ENCODE data around the gene GNAI2. TPM values are rescaled to one million over a fixed set of nuclear protein-coding genes. Genes with fewer than 3 reads are reported as not detected.

The GNAI2 gene
- total and polyA plus RNA-seq, 2 experiments from 2014 or later = 179 to 255 TPM

DNA sequence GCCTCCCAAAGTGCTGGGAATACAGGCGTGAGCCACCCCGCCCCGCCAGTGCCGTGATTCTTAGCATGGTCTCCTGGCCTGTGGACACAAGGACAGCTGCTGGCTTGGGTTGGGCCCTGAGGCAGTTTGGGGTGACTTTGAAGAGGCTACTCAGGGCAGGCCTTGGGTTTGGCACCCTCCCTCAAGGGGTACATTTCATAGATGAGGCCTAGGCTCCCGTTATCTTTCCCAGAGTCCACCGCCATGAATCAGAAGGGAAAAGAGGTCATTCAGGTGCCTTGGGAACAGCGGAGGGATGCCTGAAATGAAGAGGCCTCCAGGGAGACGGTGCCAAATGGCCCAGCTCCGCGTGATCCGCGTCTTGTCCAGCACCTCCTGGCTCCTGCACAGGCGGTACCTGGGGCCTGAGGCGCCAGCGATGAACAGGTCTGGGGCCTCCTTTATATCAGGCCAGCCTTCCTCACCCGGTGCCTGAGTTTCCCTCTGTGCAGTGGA is 9.3 kb downstream of the GNAI2 start:
- TF ChIP-seq CTCF (IDR thresholded peaks at IDR 0.05; ENCODE audit: low read depth, low read length) = no peak
- H3K4me3 ChIP-seq = no peak overlapping the region
- no peak for DNase-seq (ENCODE audit: low read depth in 1 of 2, low spot score in 1 of 2)
- H3K4me1 ChIP-seq (ENCODE audit: low read depth) = peaks cover 27% of the 10 kb centered on the region
- no peaks in the 10 kb centered on the region for H3K36me3 ChIP-seq
- no peaks in the 10 kb centered on the region for H3K27me3 ChIP-seq
- no peaks in the 10 kb centered on the region for H3K9me3 ChIP-seq (ENCODE audit: low read depth)
- H3K27ac ChIP-seq = peak overlapping the region; percentile 62

GRCh38 chr3:50245831-50246516 is 10.0 kb downstream of the GNAI2 start:
- Histone ChIP-seq H3K27ac (peak overlapping the region; percentile 62), H3K4me3 (peak overlapping the region; percentile 24), H3K36me3 (no peaks in the 10 kb centered on the region), H3K9me3 (ENCODE audit: low read depth) (no peaks in the 10 kb centered on the region), H3K4me1 (ENCODE audit: low read depth) (peaks cover 24% of the 10 kb centered on the region), H3K27me3 (no peaks in the 10 kb centered on the region)
- TF ChIP-seq CTCF (IDR thresholded peaks at IDR 0.05; ENCODE audit: low read depth, low read length) = peak; percentile 98
- peak; percentile 92 to 94 for DNase-seq (ENCODE audit: low read depth in 1 of 2, low spot score in 1 of 2)

DNA sequence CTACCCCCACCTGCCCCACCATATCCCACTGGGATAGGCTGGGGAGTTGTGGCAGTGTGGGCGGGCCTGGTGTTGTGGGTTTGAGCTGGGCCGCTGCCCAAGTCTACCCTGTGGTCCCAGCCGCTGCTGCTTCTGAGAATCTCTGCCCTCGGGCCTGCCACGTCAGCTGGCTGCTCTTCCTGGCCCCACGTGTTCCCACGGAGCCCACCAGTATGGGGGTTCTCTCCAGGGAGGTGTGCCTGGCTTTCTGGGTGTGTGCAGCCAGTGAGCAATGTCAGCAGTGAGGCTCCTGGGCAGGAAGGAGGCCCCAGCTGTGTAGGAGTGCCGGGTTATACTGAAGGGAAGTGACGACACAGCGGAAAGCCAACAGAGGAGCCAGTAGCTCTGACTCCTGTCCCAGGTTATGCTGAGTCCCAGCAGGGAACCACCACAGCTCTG is 10.5 kb downstream of the GNAI2 start:
- DNase-seq (ENCODE audit: low read depth in 1 of 2, low spot score in 1 of 2) = peak in 1 of 2 donors; percentile 92
- H3K4me1 ChIP-seq (ENCODE audit: low read depth) = peaks cover 18% of the 10 kb centered on the region
- TF ChIP-seq CTCF (IDR thresholded peaks at IDR 0.05; ENCODE audit: low read depth, low read length) = no peak
- H3K9me3 ChIP-seq (ENCODE audit: low read depth) = no peaks in the 10 kb centered on the region
- H3K27me3 ChIP-seq = no peaks in the 10 kb centered on the region
- H3K27ac ChIP-seq = peak overlapping the region; percentile 62
- H3K36me3 ChIP-seq = no peaks in the 10 kb centered on the region
- no peak overlapping the region for H3K4me3 ChIP-seq

- no peaks in the 10 kb centered on the region for H3K9me3 ChIP-seq (ENCODE audit: low read depth)
- H3K27me3 ChIP-seq = no peaks in the 10 kb centered on the region
- no peak overlapping the region for H3K27ac ChIP-seq
- H3K36me3 ChIP-seq = peaks cover 7% of the 10 kb centered on the region
- peaks cover 13% of the 10 kb centered on the region for H3K4me1 ChIP-seq (ENCODE audit: low read depth)
- DNase-seq (ENCODE audit: low read depth in 1 of 2, low spot score in 1 of 2) = no peak
- TF ChIP-seq CTCF (IDR thresholded peaks at IDR 0.05; ENCODE audit: low read depth, low read length) = no peak
- H3K4me3 ChIP-seq = no peak overlapping the region
Observed at GRCh38 chr3:50248387-50248786, 12.4 kb downstream of the GNAI2 start.

DNA sequence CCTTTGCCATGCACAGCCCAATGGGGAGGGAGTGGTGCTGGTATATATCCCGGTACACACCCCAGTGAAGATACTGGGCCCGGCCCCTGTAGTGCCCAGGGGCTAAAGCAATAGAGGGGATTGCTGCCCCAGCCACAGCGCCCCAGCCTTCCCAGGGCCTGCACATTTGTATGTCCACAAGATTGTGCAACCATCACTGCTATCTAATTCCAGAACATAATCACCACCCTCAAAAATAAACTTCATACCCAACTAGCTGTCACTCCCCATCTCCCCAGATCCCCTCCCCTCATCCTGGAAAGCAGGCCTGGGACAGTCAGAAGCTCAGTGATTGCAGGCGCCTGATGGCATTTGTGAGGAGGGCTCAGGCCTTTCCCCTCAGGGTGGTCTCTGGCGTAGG is 13.5 kb downstream of the GNAI2 start:
- Histone ChIP-seq H3K4me1 (ENCODE audit: low read depth) (peaks cover 13% of the 10 kb centered on the region), H3K27ac (no peak overlapping the region), H3K36me3 (peaks cover 7% of the 10 kb centered on the region), H3K4me3 (no peak overlapping the region), H3K27me3 (no peaks in the 10 kb centered on the region), H3K9me3 (ENCODE audit: low read depth) (no peaks in the 10 kb centered on the region)
- TF ChIP-seq CTCF (IDR thresholded peaks at IDR 0.05; ENCODE audit: low read depth, low read length) = no peak
- no peak for DNase-seq (ENCODE audit: low read depth in 1 of 2, low spot score in 1 of 2)

Measured in cardiac muscle cell (in vitro differentiated cells and primary cell).